ENCODE measurements around the gene PRKCD.
"Not testable (repeated sequence)": the region's sequence is repeated elsewhere in the genome, so short reads cannot be mapped to it uniquely, and the experiment has no call there.

The PRKCD gene

DNA sequence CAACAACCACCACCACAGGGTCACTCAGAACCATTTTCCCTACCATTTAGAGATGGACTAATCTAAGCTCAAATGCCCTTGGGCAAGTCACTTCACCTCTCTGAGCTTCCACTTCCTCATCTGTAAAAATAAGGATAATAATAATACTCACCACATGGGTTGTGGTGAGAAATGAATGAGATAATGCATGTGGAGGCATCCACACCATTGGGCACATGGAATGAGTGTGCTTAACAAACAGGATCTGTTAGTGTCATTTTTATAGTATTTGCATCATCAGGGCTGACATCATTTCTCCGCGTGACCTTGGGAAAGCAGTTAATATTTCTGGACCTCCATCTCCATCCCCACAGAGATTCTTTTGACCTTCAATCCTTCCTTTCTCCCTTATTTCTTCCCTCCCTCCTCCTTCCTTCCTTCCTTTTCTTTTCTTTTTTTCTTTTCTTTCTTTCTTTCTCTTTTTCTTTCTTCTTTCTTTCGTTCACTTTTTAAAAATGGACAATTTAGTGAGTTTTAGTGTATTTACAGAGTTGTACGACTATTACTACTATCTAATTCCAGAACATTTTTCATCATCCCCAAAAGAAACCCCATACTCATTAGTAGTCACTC is 23.1 kb upstream of the PRKCD start:
- Histone ChIP-seq H3K27ac (no peak overlapping the region), H3K4me3 (no peak overlapping the region)

DNA sequence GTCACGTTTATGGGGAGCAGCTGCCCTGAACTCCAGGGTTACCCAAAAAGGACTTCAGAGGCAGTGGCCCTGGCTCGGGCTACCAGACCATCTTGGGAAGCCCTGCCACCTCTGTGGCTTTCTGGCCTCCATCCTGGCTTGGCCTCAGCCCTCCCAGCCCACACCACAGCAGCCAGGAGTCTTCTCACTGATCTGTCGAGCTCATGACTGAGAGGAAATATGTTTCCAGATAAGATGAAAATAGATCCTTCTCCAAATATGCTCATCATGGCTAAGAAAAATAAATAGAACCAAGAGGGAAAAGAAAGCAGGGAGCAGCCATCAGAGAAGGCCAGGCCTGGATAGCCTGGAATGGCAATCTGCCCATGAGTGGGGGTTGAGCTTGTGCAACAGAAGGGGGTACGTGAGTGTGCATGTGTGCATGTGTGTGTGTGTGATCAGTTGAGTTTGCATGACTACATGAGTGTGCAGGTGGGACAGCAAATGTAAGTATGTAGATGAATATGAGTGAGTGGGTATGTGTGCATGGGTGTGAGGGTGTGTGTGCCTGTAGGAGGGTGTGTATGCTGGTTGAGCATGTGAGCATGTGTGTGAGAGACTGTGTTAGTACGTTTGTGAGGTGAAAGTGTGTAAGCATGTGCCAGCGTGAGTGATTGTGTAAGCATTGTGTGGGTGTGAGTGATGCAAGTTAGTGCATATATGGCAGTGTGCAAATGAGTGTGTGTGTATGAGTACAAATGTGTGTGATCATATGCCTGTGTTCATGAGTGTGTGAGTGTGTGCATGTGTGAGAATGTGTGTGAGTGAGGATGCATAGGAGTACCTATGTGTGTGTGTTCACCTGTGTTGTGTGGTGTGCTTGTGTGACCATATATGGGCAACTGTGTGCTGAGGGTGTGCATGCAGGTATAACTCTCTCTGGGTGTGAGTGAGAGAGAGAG is 20.8 kb upstream of the PRKCD start:
- no peak overlapping the region for H3K4me3 ChIP-seq
- no peak overlapping the region for H3K27ac ChIP-seq

DNA sequence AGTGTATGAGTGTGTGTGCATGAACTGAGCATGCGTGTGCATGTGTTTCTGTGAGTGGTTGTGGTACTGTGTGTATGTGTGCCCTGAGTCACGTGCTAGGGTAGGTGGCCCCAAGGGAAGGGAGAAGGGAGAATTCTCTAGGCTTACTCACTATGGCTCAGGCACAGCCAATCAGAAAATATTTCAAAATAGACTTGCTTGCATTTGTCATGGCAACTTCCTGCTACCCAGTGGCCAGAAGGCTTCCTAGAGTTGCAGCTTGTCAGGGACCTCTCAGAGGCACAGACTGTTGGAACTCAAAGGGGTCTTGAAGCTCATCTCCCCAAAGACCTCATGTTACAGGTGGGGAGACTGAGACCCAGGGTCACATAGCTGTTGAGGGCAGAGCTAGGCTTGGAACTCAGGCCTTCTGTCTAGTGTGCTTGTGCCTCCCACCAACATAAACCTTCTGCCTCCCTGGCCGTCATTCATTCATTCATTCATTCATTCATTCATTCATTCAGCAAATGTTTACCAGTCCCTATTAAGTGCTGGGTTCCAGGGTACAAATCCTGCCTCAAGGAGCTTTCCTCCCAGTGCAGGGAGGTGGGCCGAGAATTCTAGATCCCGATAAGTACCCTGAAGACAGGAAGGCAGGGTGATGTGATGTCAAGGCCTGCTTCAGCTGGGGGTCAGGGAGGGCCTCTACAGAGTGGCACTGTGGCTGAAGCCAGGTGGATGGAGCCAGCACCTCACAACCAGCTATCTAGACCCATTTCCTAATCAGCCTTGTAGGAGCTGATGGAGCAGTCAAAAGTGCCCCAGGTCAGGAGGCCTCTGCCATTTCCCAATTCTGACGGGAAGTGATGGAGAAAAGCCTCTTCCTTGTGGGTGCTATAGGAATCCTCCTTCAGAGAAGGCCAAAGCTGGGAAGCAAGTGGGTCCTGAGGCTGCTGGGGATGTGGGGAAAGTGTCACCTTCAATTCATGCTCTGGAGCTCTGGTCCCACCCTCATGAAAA is 19.9 kb upstream of the PRKCD start:
- H3K4me3 ChIP-seq: no peak overlapping the region
- H3K27ac ChIP-seq: peak overlapping the region in 1 of 21 experiments; percentile 22

DNA sequence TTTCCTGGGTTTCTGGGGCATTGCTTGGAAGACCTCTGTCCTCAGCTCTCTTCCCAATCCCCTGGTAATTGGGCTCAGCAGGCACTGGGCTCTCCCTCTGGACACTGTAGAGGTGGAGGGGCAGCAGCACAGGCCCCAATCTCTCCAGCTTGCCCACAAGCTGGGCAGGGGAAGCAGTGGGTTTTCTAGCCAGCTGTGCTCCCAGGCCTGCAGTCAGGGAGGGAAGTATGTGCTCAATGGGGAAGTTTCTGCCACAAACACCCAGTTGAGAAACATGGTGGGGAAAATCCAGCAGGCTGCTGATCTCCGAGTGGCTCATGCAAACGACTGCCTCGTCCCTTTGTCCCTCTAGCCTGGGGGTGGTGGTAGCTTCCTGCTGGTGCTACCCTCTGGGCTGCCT is 18.0 kb upstream of the PRKCD start:
- H3K4me3 ChIP-seq: no peak overlapping the region
- peak overlapping the region in 4 of 21 experiments; percentile 22 to 64 (median 44) for H3K27ac ChIP-seq

DNA sequence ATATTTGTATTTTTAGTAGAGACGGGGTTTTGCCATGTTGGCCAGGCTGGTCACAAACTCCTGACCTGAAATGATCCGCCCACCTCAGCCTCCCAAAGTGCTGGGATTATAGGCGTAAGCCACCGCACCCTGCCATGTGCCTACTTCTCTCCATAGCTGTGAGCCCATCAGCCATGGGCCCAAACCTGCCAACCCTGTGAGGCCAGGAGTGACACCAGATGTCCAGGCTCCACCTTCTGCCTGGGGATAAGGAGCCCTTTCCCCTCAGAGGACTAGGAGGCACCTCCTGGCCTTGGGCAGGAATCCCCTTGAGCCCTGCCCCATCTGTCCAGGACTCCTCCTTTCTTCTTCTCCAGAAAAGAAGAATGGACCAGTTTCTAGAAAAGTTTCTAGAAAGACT is 16.6 kb upstream of the PRKCD start:
- Histone ChIP-seq H3K4me3 (no peak overlapping the region), H3K27ac (no peak overlapping the region)

DNA sequence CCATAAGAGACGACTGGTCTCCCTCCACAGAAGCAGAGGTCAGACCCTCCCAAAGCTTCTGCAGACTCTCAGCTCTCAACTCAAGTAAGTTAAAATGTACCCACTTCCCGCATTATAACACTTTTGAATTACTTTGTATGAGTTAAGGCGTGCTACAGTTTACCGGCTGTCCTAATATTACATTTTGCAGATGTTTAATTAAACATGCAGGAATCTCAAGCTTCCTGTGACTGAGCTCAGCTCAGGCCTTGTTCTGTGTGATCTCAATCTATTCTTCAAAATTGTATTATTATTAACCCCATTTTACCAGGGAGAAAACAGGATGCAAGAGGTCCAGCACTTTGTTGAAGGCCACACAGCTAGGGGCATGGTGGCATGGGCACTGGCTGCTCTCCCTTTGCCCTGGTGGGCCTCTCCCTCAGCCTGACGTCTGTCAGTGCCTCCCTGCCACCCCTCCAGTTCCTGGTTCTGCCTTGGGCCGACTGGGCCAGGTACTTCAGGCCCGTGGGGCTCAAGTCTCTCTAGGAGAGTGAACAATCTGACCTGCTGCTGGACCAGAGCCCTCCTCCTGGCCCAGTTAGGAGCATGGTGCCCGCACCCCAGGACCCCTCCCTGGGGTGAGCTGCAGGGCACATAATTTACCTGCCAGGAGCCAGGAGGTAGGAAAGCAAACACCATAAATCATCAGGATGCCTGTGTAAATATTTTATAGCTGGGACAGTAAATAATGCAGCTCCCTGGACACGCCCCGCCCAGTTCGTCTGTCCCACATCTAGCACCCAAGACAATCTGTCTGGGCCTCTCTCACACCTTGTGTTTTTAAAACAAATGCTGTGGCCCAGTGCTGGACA is 15.9 kb upstream of the PRKCD start:
- Histone ChIP-seq H3K4me3 (no peak overlapping the region), H3K27ac (no peak overlapping the region)

DNA sequence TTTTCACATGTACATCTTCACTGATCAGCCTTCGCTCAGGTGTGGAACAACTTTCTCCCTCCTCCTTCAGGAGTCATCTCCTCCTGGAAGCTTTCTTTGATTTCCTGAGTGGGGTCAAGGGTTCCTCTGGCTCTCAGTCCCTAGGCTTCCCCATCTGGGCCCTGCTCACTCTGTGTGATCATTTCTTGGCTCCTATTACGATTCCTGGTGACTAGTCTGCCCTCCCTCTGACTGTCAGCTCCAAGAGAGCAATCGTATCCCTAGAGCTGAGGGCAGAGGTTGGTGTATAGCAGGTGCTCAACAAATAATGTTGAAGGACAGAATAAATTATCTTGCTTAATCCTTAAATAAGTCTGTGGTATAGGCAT is 15.3 kb upstream of the PRKCD start:
- no peak overlapping the region for H3K4me3 ChIP-seq
- no peak overlapping the region for H3K27ac ChIP-seq

DNA sequence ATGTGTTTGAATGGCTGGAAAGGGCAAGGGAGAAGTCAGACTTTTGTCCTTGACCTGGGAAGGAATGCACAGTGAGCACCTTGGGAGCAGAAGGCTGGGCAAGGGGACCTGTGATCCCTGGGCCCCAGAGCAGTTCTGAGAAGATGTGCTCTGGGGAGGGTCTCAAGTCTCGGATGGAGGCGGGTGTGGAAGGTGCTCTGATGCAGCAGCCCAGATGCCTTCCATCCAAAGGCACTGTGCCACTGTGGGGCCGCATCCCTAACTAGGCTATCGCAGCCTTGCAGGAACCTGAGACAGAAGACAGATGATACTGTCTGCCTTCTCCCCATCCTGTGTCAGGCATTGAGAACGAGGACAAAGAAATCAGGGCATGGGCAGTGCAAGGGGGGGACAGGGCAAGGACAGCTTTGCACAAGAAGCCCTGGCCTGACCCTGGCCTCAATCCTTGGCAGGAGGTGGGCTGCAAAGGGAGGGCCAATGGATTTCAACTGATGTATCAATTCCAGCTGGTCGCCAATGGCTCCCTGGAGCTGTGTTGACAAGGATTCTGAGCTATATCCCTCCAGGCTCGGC is 14.6 kb upstream of the PRKCD start:
- Histone ChIP-seq H3K27ac (no peak overlapping the region), H3K4me3 (no peak overlapping the region)

DNA sequence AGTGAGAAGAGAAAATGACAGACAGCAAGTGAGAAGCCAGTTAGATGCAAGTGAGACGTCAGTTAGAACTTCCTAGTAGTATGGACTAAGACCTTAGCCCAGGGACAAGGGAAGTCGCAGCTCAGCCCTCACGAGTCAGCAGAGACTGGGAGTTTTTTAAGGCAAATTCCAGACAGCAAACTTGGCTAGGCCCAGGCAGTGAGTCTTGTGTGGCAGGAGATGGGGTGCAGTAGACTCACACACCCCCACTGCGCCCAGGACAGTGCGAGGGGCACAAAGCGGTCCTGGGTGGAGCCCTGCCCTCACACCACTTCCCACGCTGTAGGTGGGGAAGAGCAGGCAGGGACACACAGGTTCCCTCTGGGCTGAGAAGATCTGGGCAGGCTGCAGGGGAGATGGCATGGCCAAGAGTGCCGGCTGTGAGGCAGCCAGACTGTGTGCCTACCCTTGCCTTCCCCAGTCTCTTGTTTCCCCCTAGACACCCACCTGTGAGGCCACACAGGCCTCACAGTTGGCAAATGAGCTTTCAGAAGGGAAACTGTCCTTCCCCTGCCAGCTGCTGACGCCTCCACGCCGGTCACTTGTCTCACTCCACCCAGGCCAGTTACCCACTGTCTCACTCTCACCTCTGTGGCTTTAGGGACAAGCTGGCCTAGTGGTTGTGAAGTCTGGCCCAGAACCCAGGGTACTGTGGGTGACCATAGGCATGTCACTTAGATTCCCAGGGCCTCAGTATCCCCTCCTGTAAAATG is 13.7 kb upstream of the PRKCD start:
- Histone ChIP-seq H3K27ac (no peak overlapping the region), H3K4me3 (no peak overlapping the region)

DNA sequence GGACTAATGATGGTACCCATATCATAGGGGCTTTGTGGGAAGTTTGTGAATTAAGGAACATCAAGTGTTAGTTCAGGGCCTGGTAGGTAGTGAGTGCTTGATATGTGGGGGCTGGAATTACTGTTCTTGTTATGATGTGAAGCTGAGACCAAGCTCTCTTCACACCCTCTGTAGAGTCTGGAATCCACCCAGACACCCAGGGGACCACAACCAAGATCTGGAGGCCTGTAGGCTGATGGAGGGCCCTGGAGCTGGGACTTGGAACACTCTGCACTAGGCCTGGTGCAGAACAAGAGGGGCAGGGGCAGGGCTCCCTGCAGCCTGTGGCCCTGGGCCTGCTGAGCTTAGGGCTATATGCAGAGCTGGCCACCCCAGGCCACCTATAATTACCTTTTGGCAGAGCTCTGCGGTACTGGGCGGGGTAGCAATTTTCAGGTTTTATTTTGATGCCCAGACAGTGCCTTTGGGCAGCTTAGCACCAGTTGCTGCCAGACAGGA is 13.1 kb upstream of the PRKCD start:
- H3K27ac ChIP-seq: no peak overlapping the region
- no peak overlapping the region for H3K4me3 ChIP-seq

DNA sequence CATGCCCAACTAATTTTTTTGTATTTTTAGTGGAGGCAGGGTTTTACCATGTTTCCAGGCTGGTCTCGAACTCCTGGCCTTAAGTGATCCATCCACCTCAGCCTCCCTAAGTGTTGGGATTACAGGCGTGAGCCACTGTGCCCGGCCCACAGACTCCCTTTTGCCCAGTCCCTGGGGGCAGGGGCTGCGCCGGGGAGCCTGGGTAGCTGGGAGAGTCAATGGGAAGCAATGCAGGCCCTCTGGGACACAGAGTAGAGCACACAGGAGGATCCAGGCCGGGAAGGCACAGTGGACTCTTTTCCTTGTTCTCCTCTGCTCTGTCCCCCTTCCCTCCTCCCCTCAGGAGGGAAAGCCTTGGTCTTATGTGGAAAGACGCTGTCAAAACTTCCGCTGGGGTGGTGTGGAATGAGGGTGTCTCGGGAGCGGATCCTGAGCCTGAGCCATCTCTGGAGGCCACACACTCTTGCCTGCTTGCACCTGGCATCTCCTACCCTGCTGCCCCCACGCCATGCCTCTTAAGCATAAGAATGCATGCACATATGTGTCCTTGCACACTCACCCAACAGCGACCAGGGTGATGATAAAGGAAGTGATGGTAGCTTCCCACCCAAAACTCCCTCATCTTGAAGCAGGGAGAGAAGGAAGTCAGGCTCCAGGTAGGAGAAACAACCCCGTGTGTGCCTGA is 11.9 kb upstream of the PRKCD start:
- Histone ChIP-seq H3K27ac (no peak overlapping the region), H3K4me3 (no peak overlapping the region)

DNA sequence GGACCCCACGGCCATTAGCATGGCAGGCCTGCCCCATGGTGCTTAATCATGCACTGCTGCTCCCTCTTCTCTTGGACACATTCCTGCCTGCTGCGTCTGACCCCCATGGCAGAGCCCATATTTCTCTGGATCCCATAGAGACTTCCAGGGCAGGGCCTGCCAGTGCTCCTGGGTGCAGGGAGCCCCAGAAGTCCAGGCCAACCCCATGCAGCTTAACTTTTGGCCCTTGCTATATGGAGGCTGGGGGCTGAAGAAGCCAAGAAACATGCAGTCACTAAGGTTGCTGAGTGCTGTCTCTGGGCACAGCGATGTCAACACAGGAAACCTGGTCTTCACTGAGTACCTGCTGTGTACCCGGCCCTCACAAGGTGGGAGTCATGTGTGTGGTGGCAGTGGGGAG is 11.3 kb upstream of the PRKCD start:
- Histone ChIP-seq H3K4me3 (no peak overlapping the region), H3K27ac (no peak overlapping the region)

DNA sequence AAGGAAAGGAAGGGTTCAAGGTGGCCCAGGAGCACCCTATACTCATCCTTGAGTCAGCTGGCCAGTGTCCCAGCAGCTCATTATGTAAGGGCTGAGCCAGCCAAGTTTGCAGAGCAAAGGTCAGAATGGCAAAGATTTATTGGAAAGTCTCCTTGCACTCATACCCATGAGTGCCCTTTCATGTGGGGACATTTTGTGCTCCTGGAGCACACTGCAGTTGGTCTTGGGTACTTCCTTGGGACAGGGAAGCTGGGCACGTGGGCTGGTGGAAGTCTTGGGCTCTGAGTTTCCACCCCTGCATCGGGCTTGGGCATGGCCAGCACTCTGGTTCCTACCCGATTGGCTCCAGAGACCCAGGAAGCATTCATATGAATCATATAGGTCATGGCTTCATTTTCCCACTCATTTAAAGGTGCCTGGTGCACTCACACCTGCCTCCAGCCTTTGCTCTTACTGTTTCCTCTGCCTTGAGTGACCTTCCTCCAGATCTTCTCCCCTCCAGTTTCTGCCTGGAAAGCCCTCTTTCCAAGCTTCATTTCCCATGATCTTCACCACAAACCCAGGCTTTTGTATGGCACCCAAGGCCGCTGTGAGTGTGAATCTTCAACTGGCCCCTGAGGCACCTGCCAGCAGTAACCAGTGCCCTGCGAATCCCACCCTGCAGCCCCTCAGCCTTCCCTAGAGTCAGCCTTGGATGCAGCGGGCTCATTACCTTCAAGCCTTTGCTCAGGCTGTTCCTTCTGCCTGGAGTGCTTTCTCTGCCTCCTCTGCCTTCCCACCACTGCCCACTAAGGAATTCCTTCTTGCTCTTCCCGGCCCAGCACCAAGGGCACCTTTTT is 10.5 kb upstream of the PRKCD start:
- H3K4me3 ChIP-seq: no peak overlapping the region
- no peak overlapping the region for H3K27ac ChIP-seq

DNA sequence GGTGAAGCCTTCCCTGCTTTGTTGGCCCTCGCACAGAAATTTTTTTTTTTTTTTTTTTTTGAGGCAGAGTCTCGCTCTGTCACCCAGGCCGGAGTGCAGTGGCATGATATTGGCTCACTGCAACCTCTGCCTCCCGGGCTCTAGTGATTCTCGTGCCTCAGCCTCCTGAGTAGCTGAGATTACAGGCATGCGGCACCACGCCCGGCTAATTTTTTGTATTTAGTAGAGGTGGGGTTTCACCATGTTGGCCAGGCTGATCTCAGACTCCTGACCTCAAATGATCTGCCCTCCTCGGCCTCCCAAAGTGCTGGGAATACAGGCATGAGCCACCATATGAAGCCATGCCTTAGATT is 9.9 kb upstream of the PRKCD start:
- H3K4me3 ChIP-seq, H3K27ac ChIP-seq: not testable (repeated sequence)

DNA sequence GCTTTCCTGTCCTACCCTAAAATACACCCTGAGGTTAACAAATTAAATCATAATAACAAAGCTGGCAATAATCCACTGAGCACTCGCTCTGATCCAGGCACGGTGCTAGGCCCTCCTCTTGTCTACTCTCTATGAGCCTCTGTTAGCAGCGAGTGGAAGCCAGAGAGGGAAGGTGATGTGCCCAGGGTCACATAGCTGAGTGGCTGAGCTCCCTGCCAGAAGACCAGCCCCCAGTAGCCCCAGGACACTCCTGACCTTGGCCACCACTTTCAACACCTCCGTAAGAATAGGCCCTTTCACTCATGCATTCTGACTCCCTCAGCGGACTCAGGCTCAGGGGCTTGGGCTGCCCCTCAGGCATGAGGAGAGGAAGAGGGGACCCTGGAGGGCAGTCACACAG is 9.5 kb upstream of the PRKCD start:
- Histone ChIP-seq H3K4me3 (no peak overlapping the region), H3K27ac (no peak overlapping the region)

DNA sequence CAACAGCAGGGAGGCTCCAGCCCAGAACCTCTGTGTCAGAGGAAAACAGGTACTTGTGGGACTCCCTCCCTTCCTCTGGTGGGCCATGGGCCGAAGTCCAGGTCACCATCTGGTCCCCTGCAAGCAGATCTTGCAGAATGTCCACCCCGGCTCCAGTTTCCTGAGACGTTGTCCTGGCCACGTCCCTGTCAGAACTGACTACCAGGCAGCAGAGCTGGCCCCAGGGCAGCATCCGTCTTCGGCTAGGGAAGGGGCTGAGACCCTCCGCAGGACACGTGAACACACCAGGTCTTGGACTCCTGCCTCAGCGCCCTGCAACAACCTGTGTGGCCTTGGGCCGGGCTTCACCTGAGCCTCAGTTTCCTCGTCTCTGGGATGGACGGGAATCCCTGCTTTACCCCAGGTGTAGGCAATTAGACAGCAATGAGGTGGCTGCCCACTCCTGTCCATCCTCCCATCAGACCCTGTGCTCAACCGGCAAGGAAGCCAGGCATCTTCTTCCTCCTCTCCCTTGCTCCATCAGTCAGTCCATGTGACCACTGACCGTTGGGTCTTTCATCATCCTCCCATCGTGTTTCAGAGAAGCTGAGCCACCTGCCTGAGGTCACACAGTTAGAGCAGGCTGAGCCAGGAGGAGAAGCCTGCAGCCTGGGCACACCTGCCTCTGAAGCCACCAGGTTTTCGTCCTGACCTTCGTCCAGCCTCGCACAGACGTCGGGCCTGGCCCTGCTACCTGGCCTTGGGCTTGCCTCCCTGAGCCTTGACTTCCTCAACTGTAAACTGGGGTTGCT is 8.9 kb upstream of the PRKCD start:
- H3K27ac ChIP-seq: no peak overlapping the region
- H3K4me3 ChIP-seq: no peak overlapping the region
